HG03097 (cell line): ENCODE measurements around the gene PRSS33.

Experiments used
- ATAC-seq: cut with Tn5 transposase; IDR thresholded peaks from one replicate; pipeline ENCODE4 v1.9.1; 2021; ENCODE audit not compliant: unreplicated experiment, low FRiP score

The PRSS33 gene

DNA sequence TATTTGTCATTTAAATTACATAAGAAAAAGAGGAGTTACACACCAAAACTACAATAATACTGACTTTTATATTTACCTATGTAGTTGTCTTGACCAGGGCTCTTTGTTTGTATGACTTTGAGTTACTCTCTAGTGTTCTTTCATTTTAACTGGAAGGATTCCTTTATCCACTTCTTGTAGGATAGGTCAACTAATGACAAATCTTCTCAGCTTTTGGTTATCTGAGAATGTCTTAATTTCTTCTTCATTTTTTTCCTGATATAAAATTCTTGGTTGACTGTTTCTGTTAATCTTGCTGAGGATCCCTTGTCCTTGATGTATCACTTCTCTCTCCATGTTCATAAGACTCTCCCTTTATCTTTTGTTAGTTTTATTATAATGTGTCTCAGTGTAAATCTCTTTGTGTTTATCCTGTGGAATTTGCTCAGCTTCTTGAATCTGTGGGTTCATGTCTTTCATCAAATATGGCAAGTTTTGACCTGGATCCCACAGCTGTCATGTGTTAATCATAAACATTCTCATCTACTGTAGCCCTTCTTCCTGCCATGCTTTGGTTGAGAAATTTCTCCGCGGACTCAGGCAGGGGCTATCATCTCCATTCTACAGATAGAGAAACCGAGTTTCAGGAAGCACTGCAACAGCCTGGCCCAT lies 16.3 kb upstream of the PRSS33 start:
- no peak for ATAC-seq

DNA sequence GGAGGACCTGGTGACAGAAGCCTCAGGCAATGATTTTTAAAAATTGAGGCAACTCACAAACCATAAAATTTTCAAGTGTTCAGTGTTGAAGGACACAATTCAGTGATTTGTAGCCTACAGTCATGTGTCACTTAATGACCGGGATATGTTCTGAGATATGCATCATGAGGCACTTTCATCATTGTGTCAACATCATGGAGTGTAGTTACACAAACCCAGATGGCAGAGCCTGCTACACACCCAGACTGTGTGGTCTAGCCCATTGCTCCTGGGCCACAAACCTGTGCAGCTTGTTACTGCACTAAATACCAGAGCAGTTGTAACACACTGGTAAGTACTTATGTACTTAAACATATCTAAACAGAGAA lies 12.5 kb upstream of the PRSS33 start:
- no peak for ATAC-seq

DNA sequence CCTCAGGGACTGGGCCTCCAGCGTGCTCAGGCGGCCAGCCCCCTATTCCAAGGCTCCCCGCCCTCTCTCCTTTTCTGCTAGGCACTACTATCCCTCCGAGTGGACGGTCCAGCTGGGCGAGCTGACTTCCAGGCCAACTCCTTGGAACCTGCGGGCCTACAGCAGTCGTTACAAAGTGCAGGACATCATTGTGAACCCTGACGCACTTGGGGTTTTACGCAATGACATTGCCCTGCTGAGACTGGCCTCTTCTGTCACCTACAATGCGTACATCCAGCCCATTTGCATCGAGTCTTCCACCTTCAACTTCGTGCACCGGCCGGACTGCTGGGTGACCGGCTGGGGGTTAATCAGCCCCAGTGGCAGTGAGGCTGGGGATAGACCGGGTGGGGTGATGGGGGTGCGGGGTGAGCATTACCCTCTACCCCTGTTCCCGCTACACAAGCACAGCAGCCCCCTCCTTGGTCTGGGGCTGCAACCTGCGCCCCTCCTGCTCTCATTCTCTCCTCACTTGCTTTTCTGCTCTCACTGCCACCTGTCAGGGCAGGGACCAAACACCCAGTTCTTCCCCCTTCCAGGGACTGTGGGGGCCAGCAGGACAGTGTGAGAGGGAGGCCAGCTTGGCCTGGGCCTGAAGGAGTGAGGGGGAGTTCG lies 12.0 kb upstream of the PRSS33 start:
- no peak for ATAC-seq

DNA sequence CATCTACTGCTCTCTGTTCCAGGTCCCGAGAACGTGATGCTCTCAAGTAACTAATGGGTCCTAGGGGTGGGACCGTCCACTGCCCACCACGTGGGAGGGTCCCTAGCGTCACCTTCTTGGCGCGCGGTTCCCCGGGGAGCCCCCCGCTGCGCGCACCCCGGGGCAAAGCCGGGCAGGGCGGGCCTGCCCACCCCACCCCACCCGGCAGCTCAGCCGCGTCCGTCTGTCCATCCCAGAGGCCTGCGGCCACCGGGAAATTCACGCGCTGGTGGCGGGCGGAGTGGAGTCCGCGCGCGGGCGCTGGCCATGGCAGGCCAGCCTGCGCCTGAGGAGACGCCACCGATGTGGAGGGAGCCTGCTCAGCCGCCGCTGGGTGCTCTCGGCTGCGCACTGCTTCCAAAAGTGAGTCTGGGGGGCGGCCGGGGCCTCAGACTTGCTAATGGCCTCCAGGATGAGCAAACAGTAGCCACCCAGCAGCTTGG lies 11.4 kb upstream of the PRSS33 start:
- no peak for ATAC-seq

DNA sequence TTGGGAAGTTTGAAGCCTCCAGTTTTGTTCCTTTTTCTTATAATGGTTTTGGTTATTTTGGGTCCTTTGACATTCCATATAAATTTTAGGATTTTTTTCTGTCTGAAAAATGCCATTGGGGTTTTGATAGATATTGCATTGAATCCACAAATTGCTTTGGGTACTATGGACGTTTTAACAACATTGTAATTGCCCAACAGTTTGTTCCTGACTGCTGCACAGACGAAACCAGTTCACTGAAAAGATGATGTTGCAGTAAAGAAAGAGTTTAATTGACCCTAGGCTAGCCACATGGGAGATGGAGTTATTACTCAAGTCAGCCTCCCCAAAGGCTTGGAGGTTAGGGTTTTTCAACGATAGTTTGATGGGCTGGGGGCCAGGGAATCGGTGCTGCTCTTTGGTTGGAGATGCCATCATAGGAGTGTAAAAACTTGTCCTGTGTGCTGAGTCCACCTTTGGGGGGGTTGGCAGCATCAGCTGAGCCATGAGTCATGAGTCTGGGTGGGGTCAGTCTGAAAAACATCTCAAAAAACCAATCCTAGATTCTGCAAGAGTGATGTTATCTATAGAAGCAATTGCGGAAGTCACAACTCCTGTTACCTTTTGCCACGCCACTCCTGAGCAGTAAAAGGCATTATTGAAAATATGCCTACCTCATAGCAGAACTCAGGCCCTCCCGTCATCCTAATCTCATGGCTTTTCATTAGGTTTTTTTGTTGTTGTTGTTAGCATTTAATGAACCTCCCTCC lies 8.2 kb upstream of the PRSS33 start:
- ATAC-seq: no peak

DNA sequence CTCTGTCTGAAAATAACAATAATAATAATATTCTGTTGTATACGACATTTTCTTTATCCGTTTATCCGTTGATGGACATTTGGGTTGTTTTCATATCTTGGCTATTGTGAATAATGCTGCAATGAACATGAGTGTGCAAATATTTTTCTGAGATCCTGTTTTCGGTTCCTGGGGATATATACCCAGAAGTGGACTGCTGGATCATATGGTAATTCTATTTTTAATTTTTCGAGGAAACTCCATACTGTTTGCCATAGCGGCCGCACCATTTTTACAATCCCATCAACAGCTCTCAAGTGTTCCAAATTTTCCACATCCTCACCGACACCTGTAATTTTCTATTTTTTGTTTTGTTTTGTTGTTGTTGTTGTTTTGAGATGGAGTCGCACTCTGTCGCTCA lies 5.6 kb upstream of the PRSS33 start:
- ATAC-seq: no peak

DNA sequence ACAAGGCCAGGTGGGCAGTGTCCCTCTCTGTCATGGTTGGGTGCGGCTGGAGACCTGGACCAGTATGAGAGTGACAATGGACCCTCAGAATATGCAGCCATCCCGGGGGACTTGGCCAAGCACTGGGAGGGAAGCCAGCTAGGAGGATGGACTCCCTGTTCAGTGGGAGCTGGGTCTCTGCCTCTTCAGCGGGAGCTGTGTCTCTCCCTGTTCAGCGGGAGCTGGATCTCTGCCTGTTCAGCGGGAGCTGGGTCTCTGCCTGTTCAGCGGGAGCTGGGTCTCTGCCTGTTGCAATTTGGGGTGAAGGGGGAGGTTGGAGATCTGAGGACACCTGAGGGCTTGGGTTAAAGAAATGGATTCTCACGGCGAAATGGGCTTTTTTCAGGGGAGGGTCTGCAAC lies 3.8 kb upstream of the PRSS33 start:
- ATAC-seq: no peak

DNA sequence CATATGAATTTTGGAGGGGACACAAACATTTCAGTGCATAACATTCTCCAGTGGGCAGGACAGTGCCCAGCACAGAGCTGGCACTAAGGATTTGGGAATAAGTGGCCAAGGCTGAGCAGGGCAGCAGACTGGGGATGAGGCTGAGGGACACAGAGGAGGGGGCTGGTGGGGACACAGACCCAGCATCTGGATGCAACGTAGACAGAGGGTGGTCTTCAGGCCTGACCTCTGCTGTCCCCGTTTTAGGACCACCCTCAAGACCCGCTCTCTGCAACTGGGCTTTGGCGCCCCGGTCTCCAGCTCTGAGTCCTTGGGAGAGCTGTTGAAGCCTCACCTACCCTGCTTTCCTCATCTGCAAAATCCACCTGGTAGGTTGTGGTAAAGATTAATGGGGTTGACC lies 3.3 kb upstream of the PRSS33 start:
- no peak for ATAC-seq

DNA sequence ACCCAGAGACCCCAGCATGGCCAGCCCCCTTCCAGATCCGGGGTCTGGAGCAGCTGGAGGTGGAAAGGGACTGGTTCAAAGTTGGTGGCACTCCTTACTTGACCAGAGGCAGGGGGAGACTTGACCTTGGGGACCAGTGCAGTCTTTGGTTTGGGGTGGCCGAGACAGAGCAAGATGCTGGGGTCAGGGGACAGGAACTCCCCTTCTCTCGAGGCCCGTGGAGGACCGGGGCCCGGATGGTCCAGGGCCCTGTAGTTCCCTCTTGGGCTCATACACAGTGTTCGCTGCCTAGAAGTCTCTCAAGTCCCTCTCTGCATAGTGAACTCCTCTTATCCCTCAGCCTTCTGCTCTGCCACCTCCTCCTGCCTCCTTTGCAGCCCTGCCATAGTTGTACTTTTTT lies 601 bp upstream of the PRSS33 start:
- ATAC-seq: no peak

DNA sequence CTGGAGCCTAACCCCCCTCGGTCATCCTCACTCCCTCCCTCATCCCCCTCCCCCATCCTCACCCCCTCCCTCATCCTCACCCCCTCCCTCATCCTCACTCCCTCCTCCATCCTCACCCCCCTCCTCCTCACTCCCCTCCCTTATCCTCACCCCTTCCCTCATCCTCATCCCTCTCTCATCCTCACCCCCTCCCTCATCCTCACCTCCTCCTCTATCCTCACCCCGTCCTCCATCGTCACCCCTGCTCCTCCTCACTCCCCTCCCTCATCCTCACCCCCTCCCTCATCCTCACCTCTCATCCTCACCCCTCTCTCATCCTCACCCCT lies 571 bp downstream of the PRSS33 start:
- no peak for ATAC-seq

DNA sequence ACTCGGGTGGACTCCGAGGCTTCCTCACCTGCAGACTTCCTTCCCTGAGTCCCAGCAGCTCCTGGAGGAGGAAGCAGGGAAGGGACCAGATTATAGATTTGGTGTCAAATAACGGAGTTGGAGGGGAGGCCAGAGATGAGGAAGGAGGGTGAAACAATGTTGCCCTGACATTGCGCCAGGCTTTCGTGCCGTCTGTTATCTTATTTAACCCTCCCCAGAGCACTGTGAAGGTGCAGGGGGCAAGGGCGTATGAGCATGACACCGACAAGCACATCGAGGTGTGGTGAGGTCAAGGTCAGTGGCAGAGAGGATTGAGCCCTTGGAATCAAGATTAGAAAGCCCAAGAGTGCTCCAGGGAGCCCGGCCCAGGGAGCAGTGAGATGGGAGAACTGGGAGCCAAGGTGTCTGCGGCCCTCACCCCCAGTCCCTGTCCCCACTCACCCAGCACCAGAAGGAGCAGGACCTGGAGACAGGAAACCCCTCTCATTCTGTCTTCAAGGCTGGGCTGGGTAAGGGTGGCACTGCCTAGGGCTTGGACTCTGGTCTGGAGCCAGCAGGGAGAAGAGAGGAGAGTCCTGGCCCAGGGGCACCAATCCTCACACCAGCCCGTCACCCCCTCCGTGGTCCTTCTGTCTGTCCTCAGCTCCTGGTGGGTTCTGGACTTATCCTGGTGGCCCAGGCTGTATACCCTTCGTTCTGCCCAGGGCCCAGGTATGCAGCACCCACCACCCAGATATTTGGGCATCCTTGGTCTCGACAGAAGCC lies 1.1 kb downstream of the PRSS33 start:
- no peak for ATAC-seq

DNA sequence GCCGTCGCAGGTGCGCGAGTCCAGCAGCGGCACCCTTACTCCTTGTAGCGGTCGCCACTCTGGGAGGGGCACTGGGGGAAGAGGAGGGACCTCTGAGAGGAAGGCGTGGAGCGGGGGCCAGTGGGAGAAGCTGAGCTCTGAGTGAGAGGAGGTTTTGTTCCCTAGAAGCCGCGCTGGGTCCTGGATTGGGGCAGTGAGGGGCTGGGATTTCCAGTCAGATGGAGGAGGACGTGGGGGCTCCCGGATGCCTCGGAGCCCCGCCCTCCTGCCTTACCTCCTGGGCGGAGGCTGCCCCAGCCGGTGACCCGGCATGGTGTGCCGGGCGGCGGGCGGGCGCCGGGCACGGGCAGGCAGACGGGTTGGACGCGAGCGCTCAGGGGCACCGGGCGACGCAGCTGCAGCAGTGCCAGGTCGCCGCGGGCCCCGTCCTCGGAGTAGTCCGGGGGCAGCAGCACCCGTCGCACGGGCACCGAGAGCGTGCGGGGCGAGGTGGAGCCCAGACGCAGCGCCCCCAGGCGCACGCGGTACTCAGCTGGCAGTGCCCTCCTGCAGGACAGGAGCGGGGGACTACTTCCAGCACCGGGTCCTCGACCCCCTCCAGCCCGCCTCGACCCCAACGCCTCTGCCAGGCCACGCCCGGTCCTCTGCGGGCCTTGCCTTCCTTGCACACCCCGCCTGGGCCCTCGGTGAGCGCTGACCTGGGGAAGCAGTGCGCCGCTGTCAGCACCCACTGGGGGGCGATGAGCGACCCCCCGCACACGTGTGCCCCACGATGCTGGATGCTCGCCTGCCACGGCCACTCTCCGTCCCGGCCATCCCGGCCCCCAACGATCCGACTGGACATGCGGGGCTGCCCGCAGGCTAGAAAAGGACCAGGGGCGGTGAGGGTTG lies 2.0 kb downstream of the PRSS33 start:
- no peak for ATAC-seq

DNA sequence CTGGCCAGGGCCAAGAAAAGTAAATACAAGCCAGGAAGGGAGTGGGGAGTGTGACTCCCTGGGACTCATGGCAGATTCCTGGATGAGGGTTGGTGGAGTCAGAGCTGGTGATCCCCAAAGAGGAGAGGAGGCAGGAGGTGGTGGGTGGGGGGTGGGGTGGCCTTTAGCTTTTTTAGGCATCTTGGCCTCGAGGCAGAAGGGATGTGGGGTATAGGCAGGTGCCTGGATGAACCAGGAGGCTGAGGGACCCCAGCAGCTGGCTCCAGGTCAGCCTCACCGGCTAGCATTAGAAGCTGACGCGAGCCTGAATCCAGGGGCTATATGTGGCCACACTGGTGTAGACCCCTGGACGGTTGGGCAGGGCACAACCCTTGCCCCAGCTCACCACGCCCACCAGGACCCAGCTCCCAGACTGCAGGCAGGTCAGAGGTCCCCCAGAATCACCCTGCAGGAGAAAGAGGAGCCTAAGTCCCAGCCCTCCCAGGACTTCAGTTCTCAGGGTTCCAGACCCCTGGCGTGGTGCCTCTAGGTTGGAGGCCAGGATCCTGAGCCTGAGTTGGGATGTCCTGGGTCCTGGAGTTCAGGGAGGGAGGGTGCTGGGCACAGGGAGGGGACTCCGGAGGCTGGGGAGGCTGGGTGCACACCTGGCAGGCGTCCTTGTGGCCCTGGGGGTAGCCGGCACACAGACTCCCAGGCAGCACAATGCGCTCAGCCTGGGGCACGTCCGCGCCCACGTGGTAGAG lies 2.8 kb downstream of the PRSS33 start:
- no peak for ATAC-seq

DNA sequence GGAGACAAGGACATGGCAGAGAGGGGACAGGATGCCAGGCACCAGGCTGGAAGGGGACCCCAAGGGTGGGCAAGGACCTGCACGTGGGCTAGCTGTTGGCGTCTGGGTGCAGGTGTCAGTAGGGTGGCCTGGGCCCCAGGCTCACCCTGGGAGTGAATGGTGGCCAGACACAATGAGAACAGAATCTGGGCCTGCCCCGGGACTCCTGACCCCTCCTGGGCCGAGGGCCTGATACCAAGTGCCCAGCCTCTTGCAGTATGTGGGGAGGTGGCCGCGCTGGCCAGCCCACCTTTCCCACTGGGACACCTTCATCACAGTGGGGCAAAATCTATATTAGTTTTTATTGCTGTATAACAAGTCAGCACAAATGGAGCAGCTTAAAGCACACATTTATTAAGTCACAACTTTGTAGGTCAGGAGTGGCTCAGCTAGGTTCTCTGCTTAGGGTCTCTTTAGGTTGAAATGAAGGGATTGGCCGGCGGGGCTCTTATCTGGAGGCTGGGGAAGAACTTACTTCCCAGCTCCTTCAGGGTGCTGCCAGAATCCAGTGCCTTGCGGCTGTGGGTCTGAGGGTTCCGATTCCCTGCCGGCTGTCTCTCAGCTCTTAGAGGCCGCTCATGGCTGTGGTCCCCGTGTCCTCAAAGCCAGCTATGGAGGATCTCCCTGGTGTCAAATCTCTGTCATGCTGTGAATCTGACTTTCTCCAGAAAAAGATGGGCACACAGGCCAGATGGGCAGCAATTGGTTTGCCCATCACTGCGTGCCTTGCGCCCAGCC lies 3.6 kb downstream of the PRSS33 start:
- no peak for ATAC-seq

DNA sequence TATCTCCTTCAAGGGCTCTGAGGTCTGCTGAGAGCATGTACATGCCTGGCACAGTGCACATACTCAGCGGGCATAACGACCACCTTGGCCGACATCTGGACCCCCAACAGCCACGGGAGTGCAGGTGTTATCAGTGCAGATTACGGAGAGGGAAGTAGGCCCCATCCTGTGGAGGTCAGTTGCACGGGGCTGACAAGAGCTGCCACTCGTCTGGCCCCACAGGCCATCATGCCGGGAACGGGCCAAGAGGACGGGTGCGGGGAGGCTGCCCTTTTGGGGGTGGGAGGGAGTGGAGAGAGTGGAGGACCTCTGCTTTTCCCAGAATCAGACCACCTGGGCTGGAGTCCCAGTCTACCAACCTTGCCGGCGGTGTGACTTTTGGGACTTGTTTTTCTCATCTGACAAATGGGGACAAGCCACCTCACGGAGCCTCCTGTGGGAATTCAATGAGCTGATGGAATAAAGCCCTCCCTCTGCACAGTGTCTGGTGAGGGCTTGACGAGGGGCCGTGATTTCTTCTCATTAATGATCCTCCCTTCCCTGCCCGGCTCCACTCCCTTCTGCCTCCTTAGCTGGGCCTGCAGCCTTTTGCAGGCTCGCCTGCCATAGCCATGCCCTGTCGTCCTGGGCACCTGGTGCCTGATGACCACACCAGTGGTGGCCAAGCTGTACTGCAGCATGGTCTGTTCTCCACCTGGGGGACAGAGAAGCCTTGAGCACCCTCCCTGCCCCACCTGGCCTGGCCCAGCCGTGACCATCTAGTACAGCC lies 4.6 kb downstream of the PRSS33 start:
- ATAC-seq: no peak

DNA sequence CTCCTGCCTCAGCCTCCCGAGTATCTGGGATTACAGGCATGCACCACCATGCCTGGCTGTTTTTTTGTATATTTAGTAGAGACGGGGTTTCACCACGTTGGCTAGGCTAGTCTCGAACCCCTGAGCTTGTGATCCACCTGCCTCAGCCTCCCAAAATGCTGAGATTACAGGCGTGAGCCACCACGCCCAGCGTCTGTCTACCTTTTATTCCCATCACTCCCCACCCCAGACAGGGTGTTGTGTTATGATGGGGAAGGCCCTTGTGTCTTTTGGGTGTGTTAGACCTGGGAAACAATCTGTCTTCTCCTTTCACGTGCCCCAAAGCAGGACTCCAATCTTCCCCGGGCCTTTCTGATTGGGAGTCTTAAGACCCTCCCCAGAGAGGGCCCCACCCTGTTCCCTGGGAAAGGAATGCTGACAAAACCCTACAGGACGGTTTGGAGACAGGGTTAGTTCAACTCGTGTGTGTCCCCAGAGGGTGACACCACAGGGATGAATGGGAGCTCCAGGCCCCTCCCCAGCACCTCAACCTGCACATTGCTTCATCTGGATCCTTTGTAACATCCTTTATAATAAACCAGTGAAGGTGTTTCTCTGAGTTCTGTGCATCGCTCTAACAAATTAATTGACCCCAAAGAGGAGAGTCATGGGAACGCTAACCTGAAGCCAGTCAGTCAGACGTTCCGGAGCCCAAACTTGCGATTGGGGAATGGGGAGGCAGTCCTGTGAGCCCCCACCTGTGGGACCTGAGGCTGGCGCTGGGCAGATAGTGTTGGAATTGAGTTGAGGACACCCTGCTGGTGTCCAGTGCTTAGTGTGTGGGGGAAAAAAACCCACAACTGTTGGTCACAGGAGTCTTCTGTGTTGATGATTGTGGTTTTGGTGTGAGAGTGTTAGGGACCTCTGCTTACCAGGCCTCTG lies 7.1 kb downstream of the PRSS33 start:
- ATAC-seq: no peak
